Measurements from ENCODE around the gene SCN1B.
"Not testable (repeated sequence)": the region's sequence is repeated elsewhere in the genome, so short reads cannot be mapped to it uniquely, and the experiment has no call there.

The SCN1B gene

GRCh38 chr19:35051268-35051667 is 21.0 kb downstream of the SCN1B start:
- not testable (repeated sequence) for H3K27me3 ChIP-seq (ENCODE audit: control insufficient read depth in 3 of 3, insufficient read depth in 3 of 3, low read depth in 1 of 3, low read length in 3 of 3); H4K8ac ChIP-seq (ENCODE audit: low read depth, low read length); H2BK15ac ChIP-seq (ENCODE audit: low read length); H3K23ac ChIP-seq (ENCODE audit: low read depth, low read length, poor library complexity); H3K9me3 ChIP-seq (replicated peaks in 1 of 2; ENCODE audit: control insufficient read depth in 2 of 2, insufficient read depth in 1 of 2, low read depth in 1 of 2, low read length in 2 of 2); DNase-seq (ENCODE audit: low spot score); H3K36me3 ChIP-seq (replicated peaks in 1 of 2; ENCODE audit: control insufficient read depth in 2 of 2, insufficient read depth in 2 of 2, low read length in 2 of 2); H3K4me3 ChIP-seq (ENCODE audit: low read length in 2 of 2); H2AK5ac ChIP-seq (ENCODE audit: low read depth, low read length); H3K4ac ChIP-seq (ENCODE audit: low read length); H3K27ac ChIP-seq (replicated peaks; ENCODE audit: low read length); H4K91ac ChIP-seq (ENCODE audit: low read depth, low read length, poor library complexity); H3K4me2 ChIP-seq (ENCODE audit: insufficient read depth, low read length, poor library complexity, severe bottlenecking); H3K79me1 ChIP-seq (ENCODE audit: low read depth, low read length); H3K18ac ChIP-seq (ENCODE audit: low read length); H2AFZ ChIP-seq (ENCODE audit: low read length); H2BK12ac ChIP-seq (ENCODE audit: low read length); H2BK5ac ChIP-seq (ENCODE audit: low read length); H3K4me1 ChIP-seq (ENCODE audit: control insufficient read depth in 2 of 2, insufficient read depth in 1 of 2, low read depth in 1 of 2, low read length in 2 of 2); H3K9ac ChIP-seq (ENCODE audit: low read depth, low read length, poor library complexity); H2BK120ac ChIP-seq (ENCODE audit: low read depth, low read length); H3K14ac ChIP-seq (ENCODE audit: low read length)
- no CpG with 5 or more reads among the region's 4 CpGs for WGBS, 2 donors (ENCODE audit: extremely low coverage in 2 of 2, insufficient read length in 2 of 2, insufficient replicate concordance in 1 of 2)

GRCh38 chr19:35051796-35052195 is 21.5 kb downstream of the SCN1B start:
- H4K91ac ChIP-seq (ENCODE audit: low read depth, low read length, poor library complexity): no peak overlapping the region
- H3K36me3 ChIP-seq (replicated peaks in 1 of 2; ENCODE audit: control insufficient read depth in 2 of 2, insufficient read depth in 2 of 2, low read length in 2 of 2): no peaks in the 10 kb centered on the region
- H4K8ac ChIP-seq (ENCODE audit: low read depth, low read length): no peak overlapping the region
- H3K9me3 ChIP-seq (replicated peaks in 1 of 2; ENCODE audit: control insufficient read depth in 2 of 2, insufficient read depth in 1 of 2, low read depth in 1 of 2, low read length in 2 of 2): no peaks in the 10 kb centered on the region
- H3K9ac ChIP-seq (ENCODE audit: low read depth, low read length, poor library complexity): no peak overlapping the region
- no peak overlapping the region for H3K4ac ChIP-seq (ENCODE audit: low read length)
- H3K27ac ChIP-seq (replicated peaks; ENCODE audit: low read length): no peak overlapping the region
- DNase-seq (ENCODE audit: low spot score): no peak
- no peaks in the 10 kb centered on the region for H3K79me1 ChIP-seq (ENCODE audit: low read depth, low read length)
- no peak overlapping the region for H3K4me2 ChIP-seq (ENCODE audit: insufficient read depth, low read length, poor library complexity, severe bottlenecking)
- no peak overlapping the region for H2BK15ac ChIP-seq (ENCODE audit: low read length)
- no peak overlapping the region for H2BK120ac ChIP-seq (ENCODE audit: low read depth, low read length)
- peaks cover 0 to 3% (median 0%) of the 10 kb centered on the region in 3 experiments for H3K27me3 ChIP-seq (ENCODE audit: control insufficient read depth in 3 of 3, insufficient read depth in 3 of 3, low read depth in 1 of 3, low read length in 3 of 3)
- H3K14ac ChIP-seq (ENCODE audit: low read length): no peak overlapping the region
- no peak overlapping the region for H2AFZ ChIP-seq (ENCODE audit: low read length)
- no CpG with 5 or more reads among the region's 5 CpGs for WGBS, 2 donors (ENCODE audit: extremely low coverage in 2 of 2, insufficient read length in 2 of 2, insufficient replicate concordance in 1 of 2)
- H3K4me1 ChIP-seq (ENCODE audit: control insufficient read depth in 2 of 2, insufficient read depth in 1 of 2, low read depth in 1 of 2, low read length in 2 of 2): peaks cover 6 to 7% of the 10 kb centered on the region in 2 donors
- no peak overlapping the region for H2AK5ac ChIP-seq (ENCODE audit: low read depth, low read length)
- no peak overlapping the region for H2BK12ac ChIP-seq (ENCODE audit: low read length)
- no peak overlapping the region for H3K23ac ChIP-seq (ENCODE audit: low read depth, low read length, poor library complexity)
- no peak overlapping the region for H3K18ac ChIP-seq (ENCODE audit: low read length)
- H2BK5ac ChIP-seq (ENCODE audit: low read length): no peak overlapping the region
- H3K4me3 ChIP-seq (ENCODE audit: low read length in 2 of 2): no peak overlapping the region

GRCh38 chr19:35052599-35053190 is 22.4 kb downstream of the SCN1B start:
- no peak overlapping the region for H3K18ac ChIP-seq (ENCODE audit: low read length)
- no peak overlapping the region for H2BK15ac ChIP-seq (ENCODE audit: low read length)
- H2BK12ac ChIP-seq (ENCODE audit: low read length): no peak overlapping the region
- no peak overlapping the region for H2BK5ac ChIP-seq (ENCODE audit: low read length)
- H3K14ac ChIP-seq (ENCODE audit: low read length): no peak overlapping the region
- no peak overlapping the region for H3K27ac ChIP-seq (replicated peaks; ENCODE audit: low read length)
- no peaks in the 10 kb centered on the region for H3K9me3 ChIP-seq (replicated peaks in 1 of 2; ENCODE audit: control insufficient read depth in 2 of 2, insufficient read depth in 1 of 2, low read depth in 1 of 2, low read length in 2 of 2)
- DNase-seq (ENCODE audit: low spot score): no peak
- H3K79me1 ChIP-seq (ENCODE audit: low read depth, low read length): no peaks in the 10 kb centered on the region
- no peak overlapping the region for H2AK5ac ChIP-seq (ENCODE audit: low read depth, low read length)
- H3K23ac ChIP-seq (ENCODE audit: low read depth, low read length, poor library complexity): no peak overlapping the region
- H2AFZ ChIP-seq (ENCODE audit: low read length): no peak overlapping the region
- H3K4ac ChIP-seq (ENCODE audit: low read length): no peak overlapping the region
- no peak overlapping the region for H4K8ac ChIP-seq (ENCODE audit: low read depth, low read length)
- peaks cover 6 to 7% of the 10 kb centered on the region in 2 donors for H3K4me1 ChIP-seq (ENCODE audit: control insufficient read depth in 2 of 2, insufficient read depth in 1 of 2, low read depth in 1 of 2, low read length in 2 of 2)
- H3K36me3 ChIP-seq (replicated peaks in 1 of 2; ENCODE audit: control insufficient read depth in 2 of 2, insufficient read depth in 2 of 2, low read length in 2 of 2): no peaks in the 10 kb centered on the region
- no peak overlapping the region for H3K4me3 ChIP-seq (ENCODE audit: low read length in 2 of 2)
- no peak overlapping the region for H3K9ac ChIP-seq (ENCODE audit: low read depth, low read length, poor library complexity)
- no peak overlapping the region for H3K4me2 ChIP-seq (ENCODE audit: insufficient read depth, low read length, poor library complexity, severe bottlenecking)
- H3K27me3 ChIP-seq (ENCODE audit: control insufficient read depth in 3 of 3, insufficient read depth in 3 of 3, low read depth in 1 of 3, low read length in 3 of 3): peaks cover 0 to 3% (median 0%) of the 10 kb centered on the region in 3 experiments
- H4K91ac ChIP-seq (ENCODE audit: low read depth, low read length, poor library complexity): no peak overlapping the region
- no CpG with 5 or more reads among the region's 8 CpGs for WGBS, 2 donors (ENCODE audit: extremely low coverage in 2 of 2, insufficient read length in 2 of 2, insufficient replicate concordance in 1 of 2)
- no peak overlapping the region for H2BK120ac ChIP-seq (ENCODE audit: low read depth, low read length)

GRCh38 chr19:35053667-35054293 is 23.5 kb downstream of the SCN1B start:
- H3K4ac ChIP-seq (ENCODE audit: low read length): no peak overlapping the region
- no peak overlapping the region for H2BK12ac ChIP-seq (ENCODE audit: low read length)
- no peak overlapping the region for H3K9ac ChIP-seq (ENCODE audit: low read depth, low read length, poor library complexity)
- no peak overlapping the region for H4K8ac ChIP-seq (ENCODE audit: low read depth, low read length)
- H2AK5ac ChIP-seq (ENCODE audit: low read depth, low read length): no peak overlapping the region
- no peak overlapping the region for H2BK15ac ChIP-seq (ENCODE audit: low read length)
- H3K36me3 ChIP-seq (replicated peaks in 1 of 2; ENCODE audit: control insufficient read depth in 2 of 2, insufficient read depth in 2 of 2, low read length in 2 of 2): no peaks in the 10 kb centered on the region
- H2BK5ac ChIP-seq (ENCODE audit: low read length): no peak overlapping the region
- no peak overlapping the region for H2BK120ac ChIP-seq (ENCODE audit: low read depth, low read length)
- no peak overlapping the region for H3K4me3 ChIP-seq (ENCODE audit: low read length in 2 of 2)
- H3K9me3 ChIP-seq (replicated peaks in 1 of 2; ENCODE audit: control insufficient read depth in 2 of 2, insufficient read depth in 1 of 2, low read depth in 1 of 2, low read length in 2 of 2): no peaks in the 10 kb centered on the region
- H2AFZ ChIP-seq (ENCODE audit: low read length): no peak overlapping the region
- no peak for DNase-seq (ENCODE audit: low spot score)
- H3K79me1 ChIP-seq (ENCODE audit: low read depth, low read length): no peaks in the 10 kb centered on the region
- H3K14ac ChIP-seq (ENCODE audit: low read length): no peak overlapping the region
- H3K23ac ChIP-seq (ENCODE audit: low read depth, low read length, poor library complexity): no peak overlapping the region
- H3K27me3 ChIP-seq (ENCODE audit: control insufficient read depth in 3 of 3, insufficient read depth in 3 of 3, low read depth in 1 of 3, low read length in 3 of 3): peaks cover 0 to 3% (median 0%) of the 10 kb centered on the region in 3 experiments
- peaks cover 5 to 6% of the 10 kb centered on the region in 2 donors for H3K4me1 ChIP-seq (ENCODE audit: control insufficient read depth in 2 of 2, insufficient read depth in 1 of 2, low read depth in 1 of 2, low read length in 2 of 2)
- WGBS, 2 donors (ENCODE audit: extremely low coverage in 2 of 2, insufficient read length in 2 of 2, insufficient replicate concordance in 1 of 2): no CpG with 5 or more reads among the region's 9 CpGs
- no peak overlapping the region for H4K91ac ChIP-seq (ENCODE audit: low read depth, low read length, poor library complexity)
- H3K27ac ChIP-seq (replicated peaks; ENCODE audit: low read length): no peak overlapping the region
- H3K4me2 ChIP-seq (ENCODE audit: insufficient read depth, low read length, poor library complexity, severe bottlenecking): no peak overlapping the region
- H3K18ac ChIP-seq (ENCODE audit: low read length): no peak overlapping the region
